ENCODE measurements around the gene GCC1. TPM values are rescaled to one million over a fixed set of nuclear protein-coding genes. Genes with fewer than 3 reads are reported as not detected.

The GCC1 gene
- total RNA-seq, 5 donors from 2014 or later (not counting 1 experiment from before 2014, with no cell fraction given) = 23.8 to 29.9 (median 27.1) TPM

GRCh38 chr7:127536741-127537140, 48.7 kb downstream of the GCC1 start:
- Histone ChIP-seq H3K27ac (ENCODE audit: low read length) (no peak overlapping the region), H3K36me3 (ENCODE audit: control insufficient read depth in 2 of 2, extremely low read depth in 1 of 2, insufficient read depth in 1 of 2, low read length in 1 of 2) (no peaks in the 10 kb centered on the region), H3K9me3 (no peaks in the 10 kb centered on the region), H3K27me3 (replicated peaks in 1 of 2; ENCODE audit: control insufficient read depth in 2 of 2, extremely low read depth in 1 of 2, insufficient read depth in 2 of 2, low read length in 1 of 2) (peaks cover 9 to 25% of the 10 kb centered on the region in 2 experiments), H3K4me1 (ENCODE audit: control insufficient read depth in 1 of 2, extremely low read depth in 1 of 2, insufficient read depth in 2 of 2, low read length in 2 of 2) (no peaks in the 10 kb centered on the region), H3K4me3 (ENCODE audit: control insufficient read depth in 1 of 2, extremely low read depth in 1 of 2, low read length in 1 of 2) (no peak overlapping the region)
- H3K9me3 Mint-ChIP-seq = peaks cover 0 to 4% (median 0%) of the 10 kb centered on the region in 3 donors
- DNase-seq = no peak
- H3K36me3 Mint-ChIP-seq = no peaks in the 10 kb centered on the region
- ChIA-PET CTCF (no interaction called here), POLR2A (no interaction called here)
- no peak overlapping the region for H3K4me3 Mint-ChIP-seq
- peaks cover 55 to 70% of the 10 kb centered on the region in 2 donors for H3K27me3 Mint-ChIP-seq
- no peak for ATAC-seq (replicated peaks in 1 of 4)
- WGBS (ENCODE audit: insufficient coverage) = 17% methylated on average over 16 of the region's 16 CpGs
- peaks cover 4 to 8% (median 7%) of the 10 kb centered on the region in 3 donors for H3K4me1 Mint-ChIP-seq
- no peak overlapping the region for H3K27ac Mint-ChIP-seq

DNA sequence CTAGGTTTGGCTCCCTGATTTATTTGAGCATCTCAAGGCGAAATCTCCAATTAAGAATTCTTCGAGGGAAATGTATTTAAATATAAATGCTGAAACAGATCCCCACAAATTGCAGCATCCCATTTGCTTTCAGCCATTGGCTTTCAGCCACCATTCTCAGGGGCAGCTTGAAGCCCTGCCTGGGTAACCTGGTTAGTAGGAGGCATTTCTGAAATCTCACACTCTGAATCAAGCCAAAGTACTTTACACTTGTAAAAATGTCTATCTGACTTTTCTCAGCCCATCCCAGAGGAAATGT, 49.1 kb downstream of the GCC1 start:
- H3K27me3 ChIP-seq (replicated peaks in 1 of 2; ENCODE audit: control insufficient read depth in 2 of 2, extremely low read depth in 1 of 2, insufficient read depth in 2 of 2, low read length in 1 of 2) = peaks cover 9 to 25% of the 10 kb centered on the region in 2 experiments
- ChIA-PET POLR2A (no interaction called here), CTCF (no interaction called here)
- Mint-ChIP-seq H3K9me3 (peaks cover 0 to 4% (median 0%) of the 10 kb centered on the region in 3 donors), H3K4me3 (no peak overlapping the region), H3K4me1 (peaks cover 4 to 8% (median 7%) of the 10 kb centered on the region in 3 donors), H3K27me3 (peaks cover 55 to 66% of the 10 kb centered on the region in 2 donors), H3K27ac (no peak overlapping the region), H3K36me3 (no peaks in the 10 kb centered on the region)
- DNase-seq (no peak), ATAC-seq (replicated peaks in 1 of 4) (no peak)
- H3K9me3 ChIP-seq = no peaks in the 10 kb centered on the region
- no peak overlapping the region for H3K27ac ChIP-seq (ENCODE audit: low read length)
- H3K4me3 ChIP-seq (ENCODE audit: control insufficient read depth in 1 of 2, extremely low read depth in 1 of 2, low read length in 1 of 2) = no peak overlapping the region
- no CpG with 5 or more reads among the region's 2 CpGs for WGBS (ENCODE audit: insufficient coverage)
- no peaks in the 10 kb centered on the region for H3K36me3 ChIP-seq (ENCODE audit: control insufficient read depth in 2 of 2, extremely low read depth in 1 of 2, insufficient read depth in 1 of 2, low read length in 1 of 2)
- H3K4me1 ChIP-seq (ENCODE audit: control insufficient read depth in 1 of 2, extremely low read depth in 1 of 2, insufficient read depth in 2 of 2, low read length in 2 of 2) = no peaks in the 10 kb centered on the region

DNA sequence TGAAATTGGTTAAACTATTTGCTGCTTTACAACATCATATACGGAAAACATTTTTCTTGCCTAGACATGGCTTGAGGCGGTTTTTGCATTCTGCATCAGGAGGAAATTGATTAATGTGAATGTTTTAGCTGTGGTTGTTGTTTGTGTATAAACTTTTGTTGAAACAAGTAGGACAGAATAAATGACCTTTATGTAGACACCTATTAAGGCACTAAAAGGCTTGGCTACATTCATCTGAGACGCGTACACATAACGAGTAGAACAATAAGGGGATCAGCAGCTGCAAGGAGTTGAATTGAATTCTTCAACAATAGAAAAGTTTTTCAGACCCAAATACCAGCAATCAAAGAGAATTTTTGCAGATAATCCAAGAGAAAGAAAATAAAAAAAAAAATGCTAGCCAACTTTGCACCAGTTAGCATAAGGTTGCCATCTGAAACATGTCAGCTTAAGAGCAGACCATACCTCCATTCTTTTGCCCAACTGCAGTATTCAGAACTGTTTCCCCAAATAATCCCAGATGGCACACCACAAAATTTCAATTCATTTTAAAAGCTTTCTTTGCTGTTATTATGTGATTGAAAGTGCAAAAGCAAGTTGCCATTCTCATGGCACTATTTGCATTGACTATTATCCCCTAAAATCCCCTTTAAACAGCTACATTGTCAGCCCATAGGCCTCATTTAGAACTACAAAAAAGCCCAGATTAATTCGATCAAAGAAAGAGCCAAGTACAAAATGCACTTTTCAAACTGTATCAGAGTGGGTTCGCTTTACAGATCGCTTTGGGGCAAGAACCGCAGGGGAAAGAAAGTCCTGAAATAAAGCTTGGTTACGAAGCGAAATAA, 49.6 kb downstream of the GCC1 start:
- ATAC-seq (replicated peaks in 1 of 4) (no peak), DNase-seq (no peak)
- Histone ChIP-seq H3K36me3 (ENCODE audit: control insufficient read depth in 2 of 2, extremely low read depth in 1 of 2, insufficient read depth in 1 of 2, low read length in 1 of 2) (no peaks in the 10 kb centered on the region), H3K4me1 (ENCODE audit: control insufficient read depth in 1 of 2, extremely low read depth in 1 of 2, insufficient read depth in 2 of 2, low read length in 2 of 2) (no peaks in the 10 kb centered on the region), H3K4me3 (ENCODE audit: control insufficient read depth in 1 of 2, extremely low read depth in 1 of 2, low read length in 1 of 2) (no peak overlapping the region), H3K9me3 (no peaks in the 10 kb centered on the region), H3K27me3 (replicated peaks in 1 of 2; ENCODE audit: control insufficient read depth in 2 of 2, extremely low read depth in 1 of 2, insufficient read depth in 2 of 2, low read length in 1 of 2) (peaks cover 9 to 25% of the 10 kb centered on the region in 2 experiments), H3K27ac (ENCODE audit: low read length) (no peak overlapping the region)
- no CpG with 5 or more reads among the region's 11 CpGs for WGBS (ENCODE audit: insufficient coverage)
- Mint-ChIP-seq H3K27me3 (peaks cover 54 to 62% of the 10 kb centered on the region in 2 donors), H3K4me3 (no peak overlapping the region), H3K36me3 (no peaks in the 10 kb centered on the region), H3K9me3 (peaks cover 0 to 4% (median 0%) of the 10 kb centered on the region in 3 donors), H3K27ac (no peak overlapping the region), H3K4me1 (peaks cover 4 to 8% (median 7%) of the 10 kb centered on the region in 3 donors)
- POLR2A ChIA-PET = no interaction called here
- CTCF ChIA-PET = no interaction called here

DNA sequence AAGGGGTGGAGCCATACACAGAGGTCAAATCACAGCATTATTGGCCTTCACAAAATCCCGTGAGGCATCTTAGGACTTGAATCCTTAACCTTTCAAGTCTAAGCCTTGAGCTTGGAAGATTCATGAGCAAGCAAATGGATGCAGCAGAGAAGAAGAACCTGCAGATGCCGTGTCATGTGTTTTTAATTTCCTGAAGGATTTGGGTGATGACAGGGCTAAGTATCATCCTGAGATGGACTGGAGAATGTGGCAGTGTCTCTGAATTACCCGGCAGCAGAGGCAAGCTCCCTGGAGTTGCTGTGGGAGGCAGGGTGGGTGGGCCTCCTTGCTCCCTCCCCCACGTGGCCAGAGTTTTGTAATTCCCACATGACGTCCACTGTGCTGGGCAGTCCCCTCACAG, 50.8 kb downstream of the GCC1 start:
- Histone ChIP-seq H3K27me3 (replicated peaks in 1 of 2; ENCODE audit: control insufficient read depth in 2 of 2, extremely low read depth in 1 of 2, insufficient read depth in 2 of 2, low read length in 1 of 2) (peaks cover 9 to 19% of the 10 kb centered on the region in 2 experiments), H3K9me3 (no peaks in the 10 kb centered on the region), H3K4me1 (ENCODE audit: control insufficient read depth in 1 of 2, extremely low read depth in 1 of 2, insufficient read depth in 2 of 2, low read length in 2 of 2) (no peaks in the 10 kb centered on the region), H3K36me3 (ENCODE audit: control insufficient read depth in 2 of 2, extremely low read depth in 1 of 2, insufficient read depth in 1 of 2, low read length in 1 of 2) (no peaks in the 10 kb centered on the region), H3K4me3 (ENCODE audit: control insufficient read depth in 1 of 2, extremely low read depth in 1 of 2, low read length in 1 of 2) (no peak overlapping the region), H3K27ac (ENCODE audit: low read length) (no peak overlapping the region)
- ATAC-seq (replicated peaks in 1 of 4) = no peak
- Mint-ChIP-seq H3K27ac (no peak overlapping the region), H3K27me3 (peaks cover 48 to 63% of the 10 kb centered on the region in 2 donors), H3K4me3 (no peak overlapping the region), H3K36me3 (no peaks in the 10 kb centered on the region), H3K9me3 (peaks cover 0 to 4% (median 0%) of the 10 kb centered on the region in 3 donors), H3K4me1 (peaks cover 4 to 8% (median 7%) of the 10 kb centered on the region in 3 donors)
- 60% methylated on average over 1 of the region's 5 CpGs for WGBS (ENCODE audit: insufficient coverage)
- POLR2A ChIA-PET = no interaction called here
- CTCF ChIA-PET = no interaction called here
- DNase-seq = no peak

GRCh38 chr7:127532736-127533135, 52.7 kb downstream of the GCC1 start:
- H3K27ac ChIP-seq (ENCODE audit: low read length) = no peak overlapping the region
- CTCF ChIA-PET = no interaction called here
- Mint-ChIP-seq H3K9me3 (peaks cover 4 to 10% (median 6%) of the 10 kb centered on the region in 3 donors), H3K27ac (no peak overlapping the region), H3K27me3 (peaks cover 52 to 62% of the 10 kb centered on the region in 2 donors), H3K4me3 (no peak overlapping the region), H3K36me3 (no peaks in the 10 kb centered on the region), H3K4me1 (peaks cover 4 to 8% (median 7%) of the 10 kb centered on the region in 3 donors)
- no peaks in the 10 kb centered on the region for H3K36me3 ChIP-seq (ENCODE audit: control insufficient read depth in 2 of 2, extremely low read depth in 1 of 2, insufficient read depth in 1 of 2, low read length in 1 of 2)
- DNase-seq (no peak), ATAC-seq (replicated peaks in 1 of 4) (no peak)
- H3K4me1 ChIP-seq (ENCODE audit: control insufficient read depth in 1 of 2, extremely low read depth in 1 of 2, insufficient read depth in 2 of 2, low read length in 2 of 2) = no peaks in the 10 kb centered on the region
- H3K9me3 ChIP-seq = no peaks in the 10 kb centered on the region
- POLR2A ChIA-PET = no interaction called here
- H3K27me3 ChIP-seq (replicated peaks in 1 of 2; ENCODE audit: control insufficient read depth in 2 of 2, extremely low read depth in 1 of 2, insufficient read depth in 2 of 2, low read length in 1 of 2) = peaks cover 9 to 14% of the 10 kb centered on the region in 2 experiments
- no peak overlapping the region for H3K4me3 ChIP-seq (ENCODE audit: control insufficient read depth in 1 of 2, extremely low read depth in 1 of 2, low read length in 1 of 2)

GRCh38 chr7:127532151-127532550, 53.2 kb downstream of the GCC1 start:
- Histone ChIP-seq H3K27me3 (replicated peaks in 1 of 2; ENCODE audit: control insufficient read depth in 2 of 2, extremely low read depth in 1 of 2, insufficient read depth in 2 of 2, low read length in 1 of 2) (peaks cover 7 to 18% of the 10 kb centered on the region in 2 experiments), H3K36me3 (ENCODE audit: control insufficient read depth in 2 of 2, extremely low read depth in 1 of 2, insufficient read depth in 1 of 2, low read length in 1 of 2) (no peaks in the 10 kb centered on the region), H3K27ac (ENCODE audit: low read length) (no peak overlapping the region), H3K9me3 (no peaks in the 10 kb centered on the region), H3K4me3 (ENCODE audit: control insufficient read depth in 1 of 2, extremely low read depth in 1 of 2, low read length in 1 of 2) (no peak overlapping the region), H3K4me1 (ENCODE audit: control insufficient read depth in 1 of 2, extremely low read depth in 1 of 2, insufficient read depth in 2 of 2, low read length in 2 of 2) (no peaks in the 10 kb centered on the region)
- no CpG with 5 or more reads among the region's 2 CpGs for WGBS (ENCODE audit: insufficient coverage)
- Mint-ChIP-seq H3K4me3 (no peak overlapping the region), H3K4me1 (peaks cover 4 to 8% (median 7%) of the 10 kb centered on the region in 3 donors), H3K27ac (no peak overlapping the region), H3K9me3 (peaks cover 4 to 10% (median 6%) of the 10 kb centered on the region in 3 donors), H3K36me3 (no peaks in the 10 kb centered on the region), H3K27me3 (peaks cover 50 to 57% of the 10 kb centered on the region in 2 donors)
- POLR2A ChIA-PET = no interaction called here
- CTCF ChIA-PET = no interaction called here
- no peak for DNase-seq
- ATAC-seq (replicated peaks in 1 of 4) = no peak

Measured in T-cell (primary cell).